DMS114 treated with DMSO at 0.1 percent for 48 hours (cell line): ENCODE data around the gene SLC2A8.

Experiments
- DNase-seq: peaks from one replicate; lab custom pipeline; 2025; ENCODE audit not compliant: unreplicated experiment; lab: John Stamatoyannopoulos, UW

The SLC2A8 gene

DNA sequence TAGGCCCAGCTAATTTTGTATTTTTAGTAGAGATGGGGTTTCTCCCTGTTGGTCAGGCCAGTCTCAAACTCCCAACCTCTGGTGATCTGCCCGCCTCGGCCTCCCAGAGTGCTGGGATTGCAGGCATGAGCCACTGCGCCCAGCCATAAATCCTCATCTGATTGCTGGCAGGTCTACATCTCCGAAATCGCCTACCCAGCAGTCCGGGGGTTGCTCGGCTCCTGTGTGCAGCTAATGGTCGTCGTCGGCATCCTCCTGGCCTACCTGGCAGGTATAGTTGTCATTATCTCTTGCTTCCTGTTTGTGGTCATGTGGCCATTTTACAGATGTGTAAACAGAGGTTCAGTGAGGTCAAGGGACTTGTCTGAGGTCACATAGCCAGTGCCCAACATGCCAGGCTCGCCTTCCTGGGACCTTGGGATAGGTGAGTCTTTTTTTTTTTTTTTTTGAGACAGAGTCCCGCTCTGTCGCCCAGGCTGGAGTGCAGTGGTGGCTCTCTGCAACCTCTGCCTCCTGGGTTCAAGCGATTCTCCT is 2.8 kb downstream of the SLC2A8 start:
- DNase-seq, result no peak

DNA sequence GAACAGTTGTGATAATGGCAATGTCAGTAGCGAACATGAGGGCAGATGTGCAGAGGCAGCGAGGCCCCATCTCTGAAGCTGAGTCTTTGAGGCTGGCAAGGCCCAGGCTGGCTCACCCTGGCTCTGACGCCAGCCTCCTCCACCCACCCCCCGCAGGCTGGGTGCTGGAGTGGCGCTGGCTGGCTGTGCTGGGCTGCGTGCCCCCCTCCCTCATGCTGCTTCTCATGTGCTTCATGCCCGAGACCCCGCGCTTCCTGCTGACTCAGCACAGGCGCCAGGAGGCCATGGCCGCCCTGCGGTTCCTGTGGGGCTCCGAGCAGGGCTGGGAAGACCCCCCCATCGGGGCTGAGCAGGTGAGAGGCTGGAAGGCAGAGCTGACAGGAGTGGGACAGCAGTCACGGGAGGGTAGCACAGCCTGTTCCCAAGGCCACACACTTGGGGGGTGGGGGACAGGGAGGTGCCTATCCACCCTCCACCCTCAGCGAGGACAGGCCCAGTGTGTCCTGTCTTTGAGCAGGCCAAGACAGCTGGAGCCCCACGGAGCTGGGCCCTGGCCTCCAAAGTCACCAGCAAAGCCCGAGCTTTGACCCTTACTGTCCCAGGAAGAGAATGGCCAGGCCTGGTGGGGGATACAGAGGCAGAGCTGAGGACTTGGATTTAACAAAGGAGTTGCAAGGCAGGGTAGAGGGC is 5.6 kb downstream of the SLC2A8 start:
- no peak for DNase-seq

DNA sequence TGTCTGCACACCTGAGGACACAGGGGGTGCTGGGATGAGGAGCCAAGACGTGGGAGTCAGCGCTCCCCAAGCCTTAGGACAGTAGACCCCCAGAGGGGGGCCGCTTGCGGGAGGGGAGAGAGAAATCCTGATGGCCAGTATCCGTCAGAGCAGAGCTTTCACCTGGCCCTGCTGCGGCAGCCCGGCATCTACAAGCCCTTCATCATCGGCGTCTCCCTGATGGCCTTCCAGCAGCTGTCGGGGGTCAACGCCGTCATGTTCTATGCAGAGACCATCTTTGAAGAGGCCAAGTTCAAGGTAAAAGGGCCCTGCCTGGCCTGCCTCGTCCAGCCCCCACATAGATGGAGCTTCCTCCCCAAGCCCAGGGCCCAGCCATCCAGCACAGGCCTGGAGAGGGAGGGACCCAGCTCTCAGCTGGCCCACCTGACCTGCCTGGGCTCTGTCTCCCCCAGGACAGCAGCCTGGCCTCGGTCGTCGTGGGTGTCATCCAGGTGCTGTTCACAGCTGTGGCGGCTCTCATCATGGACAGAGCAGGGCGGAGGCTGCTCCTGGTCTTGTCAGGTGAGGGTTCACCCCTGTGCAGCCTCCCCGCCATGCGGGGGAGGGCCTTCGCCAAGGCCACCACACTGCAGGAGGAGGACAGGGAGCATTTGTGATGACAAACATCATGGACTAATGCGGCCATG is 6.7 kb downstream of the SLC2A8 start:
- no peak for DNase-seq

GRCh38 chr9:127404631-127405030 is 7.7 kb downstream of the SLC2A8 start:
- no peak for DNase-seq

DNA sequence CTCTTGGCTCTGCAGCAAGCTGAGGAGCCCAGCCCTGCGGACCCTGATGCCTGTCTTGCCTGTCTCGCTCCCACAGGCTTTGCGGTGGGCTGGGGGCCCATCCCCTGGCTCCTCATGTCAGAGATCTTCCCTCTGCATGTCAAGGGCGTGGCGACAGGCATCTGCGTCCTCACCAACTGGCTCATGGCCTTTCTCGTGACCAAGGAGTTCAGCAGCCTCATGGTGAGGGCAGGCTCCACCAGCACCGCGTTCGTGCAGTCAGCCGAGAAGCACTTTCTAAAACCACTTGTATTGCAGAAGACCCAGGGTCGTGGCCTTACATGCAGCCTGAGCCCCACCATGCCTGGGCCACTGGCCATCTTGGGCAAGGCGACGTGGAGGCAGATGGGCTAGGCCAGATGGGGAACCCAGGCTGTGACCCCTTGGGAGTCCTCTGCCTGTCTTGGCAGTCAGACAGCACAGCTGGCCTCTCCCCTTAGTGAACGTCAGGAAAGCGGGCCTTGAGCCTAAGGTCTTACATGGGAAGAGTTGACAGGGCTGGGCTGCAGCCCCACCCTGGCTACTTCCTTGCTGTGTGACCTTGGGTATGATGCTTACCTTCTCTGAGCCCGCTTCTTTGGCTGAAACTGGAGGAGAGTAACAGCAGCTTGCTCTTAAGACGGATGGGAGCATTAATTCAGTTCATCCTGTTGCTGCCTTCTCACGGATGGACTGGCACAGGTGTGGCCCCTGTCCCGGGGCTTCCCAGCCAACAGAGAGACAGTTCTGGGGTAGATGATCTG is 8.6 kb downstream of the SLC2A8 start:
- DNase-seq, result no peak

- DNase-seq, result no peak
These were observed 10.0 kb downstream of the SLC2A8 start for GRCh38 chr9:127406799-127407491.

DNA sequence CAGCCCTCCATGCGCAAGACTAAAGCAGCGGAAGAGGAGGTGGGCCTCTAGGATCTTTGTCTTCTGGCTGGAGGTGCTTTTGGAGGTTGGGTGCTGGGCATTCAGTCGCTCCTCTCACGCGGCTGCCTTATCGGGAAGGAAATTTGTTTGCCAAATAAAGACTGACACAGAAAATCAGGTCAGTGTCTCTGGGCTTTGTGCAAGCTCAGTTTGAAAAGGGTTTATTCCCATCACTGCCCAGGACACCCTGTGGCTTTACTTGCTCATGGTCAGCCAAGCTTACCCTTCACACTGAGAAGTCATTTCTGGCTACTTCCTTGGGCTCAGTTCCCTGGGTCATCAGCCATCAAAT is 10.5 kb downstream of the SLC2A8 start:
- DNase-seq, result no peak

DNA sequence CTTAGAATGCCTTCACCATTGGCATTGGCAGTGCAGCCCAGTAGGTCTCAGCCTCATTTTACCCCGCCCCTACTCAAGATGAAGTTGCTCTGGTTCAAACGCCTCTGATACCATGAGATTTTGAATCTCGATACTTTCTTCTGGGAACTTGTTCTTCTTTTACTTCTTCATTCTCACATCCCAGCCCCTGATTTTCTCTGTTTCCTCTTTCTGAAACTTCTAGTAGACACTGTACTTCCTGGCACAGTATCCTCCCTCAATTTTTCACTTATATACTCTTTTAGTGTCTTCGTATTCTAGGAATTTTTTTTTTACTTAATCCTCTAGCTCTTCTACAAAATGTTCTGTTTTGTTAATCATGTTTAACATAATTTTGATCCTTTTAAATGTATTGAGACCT is 14.2 kb downstream of the SLC2A8 start:
- no peak for DNase-seq

DNA sequence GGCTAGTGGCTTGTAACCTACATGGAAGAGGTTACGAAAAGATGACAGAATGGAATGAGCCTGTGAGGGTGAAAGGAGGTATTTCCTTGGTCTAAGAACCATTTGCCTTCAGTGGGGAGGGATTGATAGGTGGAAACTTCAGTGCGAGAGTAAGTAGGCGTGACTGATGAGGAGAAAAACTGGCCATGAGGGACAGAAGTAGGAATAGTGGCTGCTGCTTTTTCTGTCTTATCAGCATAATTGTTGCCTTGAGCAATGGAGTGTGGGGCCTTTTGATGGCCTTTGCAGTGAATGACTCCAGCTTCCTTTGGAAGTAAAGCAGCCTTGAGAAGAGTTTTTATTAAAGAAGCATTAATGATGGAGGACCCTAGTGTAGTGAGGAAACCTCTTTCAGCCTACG is 18.2 kb downstream of the SLC2A8 start:
- no peak for DNase-seq

DNA sequence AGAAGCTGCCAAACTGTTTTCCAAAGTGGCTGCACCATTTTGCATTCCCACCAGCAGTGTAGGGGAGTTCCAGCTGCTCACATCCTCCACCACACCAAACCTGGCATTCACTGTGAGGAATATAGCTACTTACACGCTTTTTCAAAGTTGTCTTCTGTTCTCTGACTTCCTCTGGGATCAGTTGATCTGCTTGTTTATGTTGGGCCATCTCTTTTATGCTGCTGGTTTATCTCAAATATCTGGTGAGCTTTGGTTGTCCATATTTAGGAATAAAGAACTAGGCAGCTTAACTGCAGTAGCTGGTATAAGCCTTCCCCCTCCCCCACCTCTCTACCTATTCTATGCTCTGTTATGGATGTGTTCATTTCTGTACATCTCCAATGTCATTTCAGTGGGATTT is 18.7 kb downstream of the SLC2A8 start:
- DNase-seq, result no peak

GRCh38 chr9:127417131-127418036 is 20.4 kb downstream of the SLC2A8 start:
- no peak for DNase-seq

- DNase-seq, result no peak
These were observed 21.1 kb downstream of the SLC2A8 start for GRCh38 chr9:127418037-127418471.

DNA sequence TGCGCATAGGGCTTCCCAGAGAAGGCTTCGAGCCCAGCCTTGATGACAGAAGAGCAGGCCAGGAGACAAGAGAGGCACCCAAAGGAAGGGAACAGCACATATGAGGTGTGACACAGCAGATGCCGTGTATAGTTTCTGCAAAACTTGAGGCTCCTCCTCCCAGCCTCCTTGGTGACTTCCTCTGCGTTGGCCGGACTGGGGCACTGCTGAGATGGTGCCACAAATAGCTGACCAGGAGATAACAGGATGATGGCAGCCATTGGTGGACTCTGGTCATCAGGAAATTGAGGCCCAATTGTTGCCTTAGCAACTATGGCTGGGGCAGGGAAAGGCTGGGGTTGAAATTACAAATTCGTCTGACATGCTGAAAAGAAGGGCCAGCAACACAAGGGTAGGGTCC is 22.4 kb downstream of the SLC2A8 start:
- no peak for DNase-seq

DNA sequence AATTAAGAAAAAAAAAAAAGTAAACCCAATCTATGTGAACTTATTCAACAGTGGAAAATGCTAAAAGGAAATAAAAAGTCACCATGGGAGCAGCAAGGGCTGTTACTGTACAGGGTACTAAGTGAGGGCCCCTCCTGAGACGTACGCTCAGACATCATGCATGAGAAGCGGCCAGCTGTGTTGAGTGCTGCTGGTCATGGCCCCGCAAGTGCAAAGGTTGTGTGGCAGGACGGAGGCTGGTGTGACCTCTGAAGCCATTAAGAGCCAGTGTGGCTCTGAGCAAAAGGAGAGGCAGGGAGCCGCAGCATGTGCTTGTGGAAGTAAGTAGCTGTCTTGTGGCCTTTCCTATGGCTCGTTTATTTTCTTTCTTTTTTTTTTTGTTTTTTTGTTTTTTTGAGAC is 24.1 kb downstream of the SLC2A8 start:
- DNase-seq, result no peak

DNA sequence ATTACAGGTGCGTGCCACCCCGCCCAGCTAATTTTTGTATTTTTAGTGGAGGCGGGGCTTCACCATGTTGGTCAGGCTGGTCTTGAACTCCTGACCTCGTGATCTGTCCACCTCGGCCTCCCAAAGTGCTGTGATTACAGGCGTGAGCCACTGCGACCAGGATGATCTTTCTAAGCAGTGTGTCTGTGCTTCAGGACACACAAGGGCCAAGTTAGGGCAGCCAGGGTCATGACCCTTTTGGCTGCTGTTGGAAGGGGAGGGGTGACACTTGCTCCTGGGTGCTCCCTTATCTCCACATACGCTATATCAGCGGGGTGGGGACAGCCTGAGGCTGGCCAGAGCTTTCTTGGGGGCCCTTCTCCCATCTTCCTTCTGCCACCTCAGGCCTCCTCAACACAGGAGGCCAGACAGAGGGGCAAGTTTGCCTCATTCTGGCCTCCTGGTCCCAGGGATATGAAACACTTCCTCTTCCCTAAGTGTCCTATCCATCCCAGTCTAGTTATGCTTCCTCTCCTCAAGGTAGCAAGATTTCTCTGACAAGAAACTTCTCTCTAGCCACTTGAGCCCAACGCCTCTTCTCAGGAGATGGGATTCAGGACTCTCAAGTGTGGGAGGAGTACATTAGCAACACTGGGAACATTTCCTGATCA is 25.3 kb downstream of the SLC2A8 start:
- no peak for DNase-seq

GRCh38 chr9:127422787-127423186 is 25.8 kb downstream of the SLC2A8 start:
- no peak for DNase-seq

DNA sequence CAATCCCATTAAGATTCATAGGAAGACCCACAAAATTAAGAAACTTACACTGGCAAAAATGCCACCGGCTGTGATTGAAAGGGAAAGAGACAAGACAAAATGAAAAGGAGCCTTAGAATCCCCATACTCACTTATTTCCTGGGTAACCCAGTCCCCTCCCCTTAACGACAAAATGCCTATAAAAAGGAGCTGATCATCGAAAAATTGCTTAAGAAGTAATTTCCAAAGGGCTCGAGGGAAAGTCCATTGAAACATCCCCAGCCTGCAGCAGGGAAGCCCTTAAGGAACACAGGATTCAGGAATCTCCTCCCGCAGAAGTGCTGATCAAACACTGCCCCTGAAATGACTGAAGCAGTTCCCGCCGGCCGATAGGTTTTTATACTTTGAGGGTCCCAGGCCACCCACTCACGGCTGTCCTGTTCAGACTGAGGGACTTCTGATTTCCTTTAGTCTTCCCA is 26.5 kb downstream of the SLC2A8 start:
- DNase-seq, result no peak

DNA sequence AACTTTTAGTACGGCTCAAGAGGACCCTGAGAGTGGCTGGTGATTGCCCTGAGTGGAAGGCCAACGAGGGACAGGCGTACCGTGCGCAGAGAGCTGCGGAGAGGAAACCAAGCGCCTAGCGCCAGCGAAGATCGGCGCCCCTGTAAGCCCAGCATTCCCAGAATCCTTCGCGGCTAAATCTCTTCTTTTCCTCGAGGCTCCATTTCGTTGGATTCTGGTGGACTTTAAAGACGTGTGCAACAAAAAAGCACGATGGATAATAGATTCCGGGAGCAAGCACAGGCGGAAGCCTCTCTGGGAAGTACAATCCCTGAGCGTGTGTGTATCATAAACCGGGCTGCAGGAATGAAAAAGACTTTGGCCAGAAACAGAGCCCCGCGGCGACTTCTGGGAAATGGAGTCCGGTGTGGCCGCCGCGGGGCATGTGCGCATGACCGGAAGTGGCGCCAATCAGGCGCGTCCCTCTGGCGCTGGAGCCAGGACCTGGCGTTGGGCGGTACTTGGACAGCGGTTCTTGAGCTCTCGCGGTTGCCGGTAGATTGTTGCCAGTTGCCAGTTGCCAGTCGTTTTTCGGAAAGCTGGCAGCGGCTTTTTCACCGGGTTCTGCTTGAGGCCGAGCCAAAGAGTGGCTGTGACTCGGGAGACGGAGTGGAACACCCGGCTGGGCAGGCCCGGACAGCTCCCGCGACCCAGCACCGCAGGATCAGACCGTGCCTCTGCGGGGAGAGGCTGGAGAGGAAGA is 27.1 kb downstream of the SLC2A8 start, which contains the start of gene ZNF79:
Gene ZNF79, plus strand, starts transcription at position 449 of the 742 bp plus-strand sequence. CDS start 406 bp downstream, outside the sequence.
- DNase-seq, result peak; percentile 87

DNA sequence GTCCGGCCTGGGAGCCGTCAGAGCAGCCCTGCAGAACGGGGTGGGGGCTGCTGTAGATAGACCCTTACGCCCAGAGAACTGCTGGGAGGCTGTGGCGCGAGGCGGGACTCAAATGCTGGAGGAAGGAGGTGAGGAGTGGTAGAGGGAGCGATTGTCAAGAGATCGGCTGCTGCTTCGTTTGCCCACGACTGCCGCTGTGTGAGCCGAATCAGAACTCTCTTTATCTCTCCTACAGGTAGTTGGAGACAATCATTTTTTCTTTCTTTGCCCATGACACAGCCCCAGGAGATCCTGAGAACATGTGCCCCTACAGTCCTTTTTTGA is 27.7 kb downstream of the SLC2A8 start:
- DNase-seq, result no peak
